H1 (cell line): Measurements from ENCODE around the gene TSPAN1. TPM values are rescaled to one million over a fixed set of nuclear protein-coding genes. Genes with fewer than 3 reads are reported as not detected.
"Not testable (repeated sequence)": the region's sequence is repeated elsewhere in the genome, so short reads cannot be mapped to it uniquely, and the experiment has no call there.

ENCODE experiments used
- CTCF ChIA-PET: fragments of 300-600 bp; sonication (Branson Sonifier 250); formaldehyde crosslinking; loops from one replicate; lab custom pipeline; 2021; ENCODE audit not compliant: partially characterized antibody; lab: Charles Lee
- POLR2A ChIA-PET: fragments of 300-600 bp; sonication (Branson Sonifier 250); formaldehyde crosslinking; loops from one replicate; lab custom pipeline; 2021; ENCODE audit warnings: inconsistent platforms; ENCODE audit not compliant: partially characterized antibody; lab: Charles Lee
- DNase-seq, 2 experiments: peaks; one replicate each; pipeline versions ENCODE4 v3.0.0 to v3.0.0-alpha.2; 2010 to 2022; ENCODE audit warnings: low spot score in 2 of 2, low read depth in 1 of 2, mixed read lengths in 1 of 2
- FAIRE-seq: peaks from 2 replicates; lab custom pipeline; 2011; peaks lifted over from hg19 to GRCh38; lab: Jason Lieb, UNC
- H2AFZ ChIP-seq: 2 replicates; pipeline ENCODE4 v1.8.1; 2012; ENCODE audit warnings: low read length, inconsistent platforms
- H2AK5ac ChIP-seq: 2 replicates; pipeline ENCODE4 v1.6.1; 2013; ENCODE audit warnings: low read depth, low read length
- H2BK120ac ChIP-seq: replicated peaks from 2 replicates; pipeline ENCODE3; 2013; ENCODE audit warnings: low read depth, low read length, inconsistent platforms
- H2BK12ac ChIP-seq: 2 replicates; pipeline ENCODE4 v1.6.1; 2013; ENCODE audit warnings: low read depth, low read length
- H2BK15ac ChIP-seq: 2 replicates; pipeline ENCODE4 v1.6.1; 2013; ENCODE audit warnings: low read length
- H2BK20ac ChIP-seq: 2 replicates; pipeline ENCODE4 v1.6.1; 2013; ENCODE audit warnings: low read length
- H2BK5ac ChIP-seq: 2 replicates; pipeline ENCODE4 v1.6.1; 2013; ENCODE audit warnings: low read depth, low read length
- H3K14ac ChIP-seq: 2 replicates; pipeline ENCODE4 v1.6.1; 2013; ENCODE audit warnings: inconsistent platforms; ENCODE audit not compliant: insufficient read length
- H3K18ac ChIP-seq: 2 replicates; pipeline ENCODE4 v1.6.1; 2013; ENCODE audit warnings: low read length; ENCODE audit errors: extremely low read depth
- H3K23ac ChIP-seq: 2 replicates; pipeline ENCODE4 v1.6.1; 2013; ENCODE audit warnings: inconsistent platforms; ENCODE audit not compliant: insufficient read length
- H3K23me2 ChIP-seq: 2 replicates; pipeline ENCODE4 v1.6.1; 2013; ENCODE audit warnings: low read depth, low read length
- H3K27ac ChIP-seq: 2 replicates; pipeline ENCODE4 v1.6.1; 2011; ENCODE audit warnings: low read depth, low read length, inconsistent platforms
- H3K27me3 ChIP-seq, 4 experiments: replicated peaks in 1 of 4; 1 replicate in 1 of 4; 2 replicates in 3 of 4; pipeline versions ENCODE4 v1.6.1 to v1.8.1; 2011 to 2013; ENCODE audit warnings: low read length in 3 of 4, mild to moderate bottlenecking in 3 of 4, inconsistent platforms in 2 of 4, mixed read lengths in 2 of 4, moderate library complexity in 1 of 4; ENCODE audit not compliant: control insufficient read depth in 3 of 4, insufficient read depth in 3 of 4; ENCODE audit errors: extremely low read depth in 1 of 4
- H3K36me3 ChIP-seq, 4 experiments: 2 replicates each; pipeline versions ENCODE4 v1.6.1 to v1.8.1; 2011 to 2013; ENCODE audit warnings: mild to moderate bottlenecking in 4 of 4, low read length in 3 of 4, moderate library complexity in 2 of 4, control low read depth in 1 of 4, inconsistent platforms in 1 of 4; ENCODE audit not compliant: insufficient read depth in 4 of 4, control insufficient read depth in 2 of 4
- H3K4ac ChIP-seq: replicated peaks from 2 replicates; pipeline ENCODE3; 2013; ENCODE audit warnings: low read length, low read depth, mixed read lengths, inconsistent platforms; ENCODE audit not compliant: insufficient read length
- H3K4me1 ChIP-seq, 4 experiments: replicated peaks in 1 of 4; 1 replicate in 1 of 4; 2 replicates in 3 of 4; pipeline versions ENCODE4 v1.6.1 to v1.8.1; 2011 to 2013; ENCODE audit warnings: low read length in 3 of 4, inconsistent platforms in 2 of 4, mixed read lengths in 1 of 4; ENCODE audit not compliant: insufficient read depth in 4 of 4, control insufficient read depth in 3 of 4
- H3K4me2 ChIP-seq, 2 experiments: 2 replicates each; pipeline versions ENCODE4 v1.6.1 to v1.8.1; 2011 to 2013; ENCODE audit warnings: low read depth in 2 of 2, low read length in 2 of 2, control low read depth in 1 of 2, inconsistent platforms in 1 of 2, mild to moderate bottlenecking in 1 of 2; ENCODE audit not compliant: insufficient read depth in 1 of 2
- H3K4me3 ChIP-seq, 4 experiments: fragments of 200-600, 300-600 bp in 1 of 4; sonication (generic), shearing (Covaris generic), sonication (Bioruptor Twin) in 1 of 4; 2 replicates each; pipeline versions ENCODE4 v1.5.1 to v1.8.1; 2011 to 2016; ENCODE audit warnings: low read length in 4 of 4, low read depth in 3 of 4, control low read depth in 2 of 4, inconsistent platforms in 2 of 4, mild to moderate bottlenecking in 2 of 4, mixed read lengths in 1 of 4, moderate library complexity in 1 of 4; ENCODE audit not compliant: insufficient read depth in 2 of 4; ENCODE audit errors: extremely low read depth in 1 of 4
- H3K56ac ChIP-seq: replicated peaks from 2 replicates; pipeline ENCODE3; 2013; ENCODE audit warnings: low read depth, mild to moderate bottlenecking, mixed read lengths, low read length, inconsistent platforms; ENCODE audit not compliant: insufficient read length
- H3K79me1 ChIP-seq: 2 replicates; pipeline ENCODE4 v1.6.1; 2013; ENCODE audit warnings: low read depth, low read length, control low read depth
- H3K79me2 ChIP-seq, 2 experiments: 2 replicates each; pipeline versions ENCODE4 v1.6.1 to v1.8.1; 2012 to 2013; ENCODE audit warnings: low read length in 2 of 2, mild to moderate bottlenecking in 2 of 2, inconsistent platforms in 1 of 2; ENCODE audit not compliant: insufficient read depth in 2 of 2, control insufficient read depth in 1 of 2
- H3K9ac ChIP-seq, 4 experiments: replicated peaks in 1 of 4; 1 replicate in 1 of 4; 2 replicates in 3 of 4; pipeline versions ENCODE4 v1.6.1 to v1.8.1; 2011 to 2013; ENCODE audit warnings: low read depth in 3 of 4, low read length in 3 of 4, control low read depth in 2 of 4, mild to moderate bottlenecking in 2 of 4, moderate library complexity in 2 of 4, inconsistent platforms in 1 of 4; ENCODE audit errors: extremely low read depth in 1 of 4
- H3K9me3 ChIP-seq, 2 experiments: 2 replicates each; pipeline versions ENCODE4 v1.6.1 to v1.8.1; 2012 to 2013; ENCODE audit warnings: mild to moderate bottlenecking in 2 of 2, moderate library complexity in 2 of 2, control low read depth in 1 of 2, inconsistent platforms in 1 of 2, low read depth in 1 of 2, low read length in 1 of 2, mixed read lengths in 1 of 2; ENCODE audit not compliant: insufficient read depth in 2 of 2
- H4K20me1 ChIP-seq, 2 experiments: replicated peaks in 1 of 2; 2 replicates each; pipeline versions ENCODE3 to v1.8.1; 2011 to 2013; ENCODE audit warnings: inconsistent platforms in 2 of 2, low read length in 2 of 2, mild to moderate bottlenecking in 1 of 2; ENCODE audit not compliant: insufficient read depth in 2 of 2, control insufficient read depth in 1 of 2
- H4K5ac ChIP-seq: 2 replicates; pipeline ENCODE4 v1.6.1; 2013; ENCODE audit warnings: low read length, low read depth, mixed read lengths, inconsistent platforms; ENCODE audit not compliant: insufficient read length
- H4K8ac ChIP-seq: 2 replicates; pipeline ENCODE4 v1.8.0; 2013; ENCODE audit warnings: mild to moderate bottlenecking, moderate library complexity, low read length, inconsistent platforms; ENCODE audit not compliant: insufficient read depth; ENCODE audit errors: extremely low read depth
- H4K91ac ChIP-seq: replicated peaks from 2 replicates; pipeline ENCODE3; 2013; ENCODE audit warnings: low read length, mixed read lengths, inconsistent platforms; ENCODE audit not compliant: insufficient read length
- WGBS, 2 experiments: shearing (Covaris generic) in 1 of 2; methylation state at CpG; one replicate each; pipeline versions ENCODE4 v1.1.6 to v1.1.7; 2013 to 2015; ENCODE audit warnings: low lambda C conversion rate in 2 of 2, mixed read lengths in 2 of 2, inconsistent platforms in 1 of 2, low coverage in 1 of 2, missing lambda C conversion rate in 1 of 2; ENCODE audit not compliant: insufficient replicate concordance in 2 of 2, insufficient coverage in 1 of 2, insufficient read length in 1 of 2; ENCODE audit errors: extremely low coverage in 1 of 2, missing lambda C conversion rate in 1 of 2; 5-methylcytosine and 5-hydroxymethylcytosine counted together
- polyA plus RNA-seq, 7 experiments: library from polyadenylated mRNA; depleted of rRNA in 3 of 7; stranded (reverse) in 5 of 7; unstranded in 2 of 7; fragments of >200 nt in 5 of 7; fragments of 200-250 nt in 2 of 7; gene quantifications; 1 replicate in 5 of 7; 2 replicates in 1 of 7; 4 replicates in 1 of 7; pipeline versions ENCODE4 v1.2.1 to v1.2.3, GENCODE V29; 2011 to 2013; ENCODE audit warnings: missing spikeins in 2 of 7, mixed read lengths in 2 of 7
- small RNA-seq: library from polyadenylated mRNA; stranded (forward); fragments of <200 nt; extraction: miRNeasy Mini kit (QIAGEN cat#:217004); gene quantifications from one replicate; pipeline ENCODE3, GENCODE V24; 2013; ENCODE audit not compliant: insufficient read depth
- total RNA-seq: library from RNA; stranded (reverse); fragmentation: NEBNext Ultra II Directional; extraction: Animal tissue kit (Norgen Biotek cat#: 25700); gene quantifications from 2 replicates; pipeline ENCODE4 v1.2.1, GENCODE V29; 2021

Gene TSPAN1
- total and polyA plus RNA-seq, 2 of the 8 experiments (the other 6 are each of a cell fraction or from before 2014, with no cell fraction given) = 0.05 TPM; not detected in 1

DNA sequence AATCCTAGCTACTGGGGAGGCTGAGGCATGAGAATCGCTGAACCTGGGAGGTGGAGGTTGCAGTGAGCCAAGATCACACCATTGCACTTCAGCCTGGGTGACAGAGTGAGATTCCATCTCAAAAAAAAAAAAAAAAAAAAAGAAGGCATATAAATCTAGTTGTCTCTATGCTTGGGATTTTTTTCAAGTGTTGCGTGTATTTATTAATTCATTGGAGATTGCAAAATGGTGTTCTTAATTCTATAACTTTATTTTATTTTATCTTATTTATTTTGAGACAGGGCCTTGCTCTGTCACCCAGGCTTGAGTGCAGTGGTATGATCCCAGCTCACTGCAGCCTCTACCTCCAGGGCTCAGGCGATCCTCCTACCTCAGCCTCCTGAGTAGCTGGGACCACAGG is 56.3 kb downstream of the TSPAN1 start:
- not testable (repeated sequence) for H2AFZ ChIP-seq, H4K20me1 ChIP-seq, H3K79me1 ChIP-seq, H3K4me3 ChIP-seq, H3K56ac ChIP-seq, H3K79me2 ChIP-seq, H2BK5ac ChIP-seq, H3K36me3 ChIP-seq, H3K9me3 ChIP-seq, H3K14ac ChIP-seq, H3K27me3 ChIP-seq, H3K23ac ChIP-seq, H3K18ac ChIP-seq, H2BK20ac ChIP-seq, H3K4me2 ChIP-seq, H4K8ac ChIP-seq, H2AK5ac ChIP-seq, H3K4ac ChIP-seq, H3K27ac ChIP-seq, DNase-seq, H4K5ac ChIP-seq, H4K91ac ChIP-seq, FAIRE-seq, H3K9ac ChIP-seq, H3K23me2 ChIP-seq, H3K4me1 ChIP-seq, H2BK120ac ChIP-seq, H2BK12ac ChIP-seq, H2BK15ac ChIP-seq
- WGBS, 2 experiments = 98% methylated on average over 3 of the region's 3 CpGs; no CpG with 5 or more reads in 1 of the 2 experiments
- CTCF ChIA-PET = interaction anchor here (0.7 to 4.2 kb wide), 4 partner anchors 8 to 762 kb away, joined by 3 to 43 read pairs (median 4); no protein-coding TSS in a partner anchor
- POLR2A ChIA-PET = interaction anchor here (0.8 to 1.5 kb wide), 4 partner anchors 9 to 27 kb away, joined by 3 to 5 read pairs (median 4); no protein-coding TSS in a partner anchor

Small RNA genes lying within 50 kb of the gene (small RNA-seq; reads per million reads assigned to genes)
- not detected for gene AL672043.1

Other genes starting within 250 kb of the TSPAN1 start
- 13.5 and 13.6 TPM in 2 replicates for gene PIK3R3, start 42.5 kb upstream of the TSPAN1 start, total RNA-seq
- 3.2 and 5.3 TPM in 2 replicates for gene PIK3R3, start 42.5 kb upstream of the TSPAN1 start, polyA plus RNA-seq (2011; rRNA removed)
- not detected in 2 replicates for gene P3R3URF, start 1.4 kb downstream of the TSPAN1 start, total RNA-seq
- gene P3R3URF, start 1.4 kb downstream of the TSPAN1 start, polyA plus RNA-seq (2011; rRNA removed) = not detected in 2 replicates
- gene POMGNT1, start 23.3 kb downstream of the TSPAN1 start, total RNA-seq = 37.6 and 40.3 TPM in 2 replicates
- 28.0 and 32.2 TPM in 2 replicates for gene POMGNT1, start 23.3 kb downstream of the TSPAN1 start, polyA plus RNA-seq (2011; rRNA removed)
- gene LURAP1, start 28.2 kb downstream of the TSPAN1 start, total RNA-seq = 3.5 and 5.1 TPM in 2 replicates
- gene LURAP1, start 28.2 kb downstream of the TSPAN1 start, polyA plus RNA-seq (2011; rRNA removed) = 4.9 and 6.4 TPM in 2 replicates
- 47.9 and 50.3 TPM in 2 replicates for gene RAD54L, start 72.7 kb downstream of the TSPAN1 start, total RNA-seq
- 42.4 and 43.5 TPM in 2 replicates for gene RAD54L, start 72.7 kb downstream of the TSPAN1 start, polyA plus RNA-seq (2011; rRNA removed)
- 36.8 and 37.2 TPM in 2 replicates for gene LRRC41, start 128.5 kb downstream of the TSPAN1 start, total RNA-seq
- 51.2 and 57.3 TPM in 2 replicates for gene LRRC41, start 128.5 kb downstream of the TSPAN1 start, polyA plus RNA-seq (2011; rRNA removed)
- 621 and 626 TPM in 2 replicates for gene UQCRH, start 128.6 kb downstream of the TSPAN1 start, total RNA-seq
- 565 and 1,112 TPM in 2 replicates for gene UQCRH, start 128.6 kb downstream of the TSPAN1 start, polyA plus RNA-seq (2011; rRNA removed)
- 13.7 and 15.7 TPM in 2 replicates for gene NSUN4, start 165.7 kb downstream of the TSPAN1 start, total RNA-seq
- 9.7 and 12.2 TPM in 2 replicates for gene NSUN4, start 165.7 kb downstream of the TSPAN1 start, polyA plus RNA-seq (2011; rRNA removed)
- 43.5 and 47.3 TPM in 2 replicates for gene FAAH, start 219.2 kb downstream of the TSPAN1 start, total RNA-seq
- gene FAAH, start 219.2 kb downstream of the TSPAN1 start, polyA plus RNA-seq (2011; rRNA removed) = 41.2 and 67.2 TPM in 2 replicates